Measurements from ENCODE around the gene MACIR.
"Not testable (repeated sequence)": the region's sequence is repeated elsewhere in the genome, so short reads cannot be mapped to it uniquely, and the experiment has no call there.

Gene MACIR, protein sequence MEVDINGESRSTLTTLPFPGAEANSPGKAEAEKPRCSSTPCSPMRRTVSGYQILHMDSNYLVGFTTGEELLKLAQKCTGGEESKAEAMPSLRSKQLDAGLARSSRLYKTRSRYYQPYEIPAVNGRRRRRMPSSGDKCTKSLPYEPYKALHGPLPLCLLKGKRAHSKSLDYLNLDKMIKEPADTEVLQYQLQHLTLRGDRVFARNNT

DNA sequence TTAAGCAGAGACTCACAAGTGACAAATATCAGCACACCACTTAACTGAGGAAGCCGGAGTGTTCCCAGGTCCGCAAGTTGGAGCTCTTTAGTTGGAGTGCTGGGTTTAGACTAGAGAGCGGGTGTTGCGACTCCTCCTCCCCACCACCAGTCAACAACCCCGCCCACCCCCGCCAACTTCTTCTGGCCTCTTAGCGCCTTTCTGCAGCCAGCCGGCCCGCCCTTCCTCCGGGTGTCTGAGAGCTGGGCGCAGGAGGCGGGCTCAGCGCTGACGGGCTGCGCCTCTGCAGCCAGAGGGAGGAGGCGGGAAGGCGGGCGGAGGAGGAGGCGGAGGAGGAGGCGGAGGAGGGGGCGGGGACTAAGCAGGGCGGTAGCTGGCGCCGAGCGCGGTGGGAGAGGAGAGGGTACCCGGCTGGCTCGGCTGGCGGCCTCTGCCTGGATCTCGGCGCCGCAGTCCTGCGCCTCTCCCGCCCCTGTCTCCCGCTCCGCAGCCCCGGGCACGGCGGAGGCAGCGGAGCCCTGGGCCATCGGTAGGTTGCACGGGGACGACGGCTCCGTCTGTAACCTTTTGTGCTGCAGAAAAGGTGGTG is at the start of gene MACIR:
Gene MACIR (plus strand): TSS at position 396 of the 589 bp plus-strand sequence. CDS start 17,157 bp downstream, outside the sequence.
- DNase-seq, result peak; percentile 85

DNA sequence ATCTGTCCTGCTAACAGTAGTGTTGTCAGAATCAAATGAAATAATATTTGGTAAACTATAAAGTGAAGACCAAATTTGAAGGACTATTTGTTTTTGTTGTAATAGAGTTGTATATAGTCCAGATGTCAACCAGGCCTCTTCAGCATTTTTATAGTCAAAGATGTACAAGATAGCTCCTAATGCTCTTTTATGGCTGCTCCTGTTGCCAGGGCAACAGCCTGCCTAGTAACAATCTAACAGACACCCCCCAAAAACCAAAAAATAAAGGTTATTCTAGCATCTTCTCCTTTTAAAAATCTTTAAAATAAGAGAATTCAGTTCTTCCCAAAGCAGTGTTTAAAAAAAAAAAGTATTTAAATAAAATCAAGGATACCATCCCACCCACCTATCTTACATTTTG is 49.5 kb upstream of the MACIR start:
- DNase-seq, result no peak

DNA sequence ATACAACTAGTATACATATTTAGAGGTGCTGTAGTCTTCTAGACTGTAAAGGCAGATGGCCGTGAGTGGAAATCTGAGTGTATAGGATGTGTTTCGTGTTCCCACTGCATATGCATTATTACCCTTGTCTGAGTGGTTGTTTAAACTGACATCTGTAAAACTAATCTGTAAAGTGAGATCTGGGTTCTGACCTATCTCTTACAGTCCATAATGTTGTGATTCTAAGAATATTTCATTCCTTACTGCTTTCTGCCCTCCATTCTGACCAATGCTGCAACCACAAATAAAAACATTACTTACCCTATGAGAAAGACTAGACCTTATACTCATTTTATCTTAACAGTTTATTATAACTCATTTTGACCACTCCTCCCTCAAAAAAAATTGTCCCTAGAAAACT is 47.6 kb upstream of the MACIR start:
- no peak for DNase-seq

DNA sequence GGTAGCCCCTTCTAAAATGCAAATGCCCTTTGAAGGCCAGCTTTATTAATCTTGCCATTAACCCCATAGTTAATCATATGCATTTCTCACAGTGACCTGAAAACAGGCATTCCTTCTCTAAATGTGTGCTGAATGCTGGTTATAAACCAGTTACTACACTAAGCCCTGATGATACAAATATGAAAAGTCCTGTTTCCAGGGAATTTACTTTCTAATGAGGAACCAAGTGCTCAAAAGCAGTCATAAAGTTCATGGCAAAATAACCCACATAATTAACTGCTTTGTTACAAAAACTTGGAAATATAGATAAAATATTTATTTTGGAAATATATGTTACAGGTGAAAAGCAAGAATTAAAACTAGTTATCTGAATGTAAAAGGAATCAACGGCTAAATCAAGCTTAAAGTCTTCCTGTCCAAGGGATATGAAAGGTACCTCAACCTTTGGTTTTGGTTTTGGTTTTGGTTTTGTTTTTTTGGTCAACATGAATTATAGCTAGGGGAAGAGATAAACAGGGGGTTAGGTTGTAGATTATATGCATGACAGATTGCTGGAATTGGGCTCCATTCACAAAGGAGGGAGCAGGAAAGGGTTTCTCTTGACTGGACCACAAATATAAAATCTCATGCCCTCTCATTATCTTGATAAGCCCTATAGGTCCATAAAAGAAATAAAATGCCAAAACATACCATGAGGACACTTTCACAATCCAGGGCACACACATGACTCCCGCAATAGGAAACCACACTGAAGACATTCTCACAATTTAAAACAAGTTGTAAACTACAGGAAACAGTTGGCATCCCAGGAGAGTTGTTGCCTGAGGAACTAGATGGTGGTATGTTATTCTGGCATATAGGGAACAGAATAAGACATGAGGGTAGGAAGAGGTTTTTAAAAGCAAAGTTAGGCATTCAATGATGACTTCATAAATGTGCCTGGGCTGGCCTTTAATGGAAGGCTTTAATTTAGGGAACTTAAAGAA is 46.7 kb upstream of the MACIR start:
- no peak for DNase-seq

DNA sequence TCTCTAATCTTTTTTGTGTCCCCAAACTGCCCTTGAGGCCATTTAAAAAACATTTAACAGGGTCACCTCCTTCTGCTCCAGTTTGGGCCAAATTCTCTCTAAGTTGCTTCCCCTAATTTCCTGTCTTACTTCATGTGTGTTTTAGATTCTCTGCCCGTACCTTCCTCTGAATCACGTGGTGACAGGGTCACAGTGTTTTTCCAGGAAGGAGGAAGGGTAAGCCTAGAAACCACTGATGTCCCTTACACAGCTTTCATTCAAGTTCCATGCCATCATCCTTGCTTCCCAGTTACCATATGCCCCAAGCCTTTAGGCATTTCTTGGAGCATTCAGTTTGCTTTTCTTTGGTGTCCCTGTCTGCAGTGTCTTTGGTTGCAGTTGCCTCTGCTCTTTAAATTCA is 42.4 kb upstream of the MACIR start:
- no peak for DNase-seq

DNA sequence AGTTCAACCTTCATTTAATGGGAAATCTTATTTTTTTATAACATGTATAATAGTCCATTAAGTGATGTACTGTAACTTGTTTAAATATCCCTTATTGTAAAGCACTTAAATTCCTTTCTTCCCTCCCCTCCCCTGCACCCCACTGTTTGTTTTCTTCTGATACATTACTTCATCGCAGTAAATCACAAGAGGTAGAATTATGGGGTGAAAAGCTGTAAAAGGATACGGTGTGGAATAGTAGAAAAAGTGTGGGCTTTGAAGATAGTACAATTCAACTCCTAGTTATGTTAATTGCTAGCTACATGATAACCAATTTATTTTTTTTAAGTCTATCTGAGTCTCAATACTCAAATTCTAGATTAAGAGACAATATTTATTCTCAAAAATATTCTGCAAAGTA is 41.9 kb upstream of the MACIR start:
- no peak for DNase-seq

DNA sequence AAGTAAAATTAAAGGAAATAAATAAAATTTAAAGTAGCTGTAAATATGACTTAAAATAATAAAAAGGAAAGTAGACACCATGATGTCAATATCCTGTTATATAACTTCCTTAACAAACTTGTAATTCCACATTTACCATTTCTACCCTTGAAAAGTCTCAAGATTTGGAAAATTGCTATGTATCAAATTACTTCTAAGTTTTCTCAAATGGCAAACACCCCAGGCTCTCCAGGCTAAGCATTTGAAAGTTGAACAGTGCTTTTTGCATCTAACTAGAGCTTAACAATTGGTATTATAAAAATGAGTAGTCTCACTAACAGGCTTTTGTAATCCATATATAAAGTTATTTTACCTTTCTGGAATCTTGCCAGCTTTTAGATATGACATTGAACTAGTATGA is 41.5 kb upstream of the MACIR start:
- DNase-seq, result no peak

DNA sequence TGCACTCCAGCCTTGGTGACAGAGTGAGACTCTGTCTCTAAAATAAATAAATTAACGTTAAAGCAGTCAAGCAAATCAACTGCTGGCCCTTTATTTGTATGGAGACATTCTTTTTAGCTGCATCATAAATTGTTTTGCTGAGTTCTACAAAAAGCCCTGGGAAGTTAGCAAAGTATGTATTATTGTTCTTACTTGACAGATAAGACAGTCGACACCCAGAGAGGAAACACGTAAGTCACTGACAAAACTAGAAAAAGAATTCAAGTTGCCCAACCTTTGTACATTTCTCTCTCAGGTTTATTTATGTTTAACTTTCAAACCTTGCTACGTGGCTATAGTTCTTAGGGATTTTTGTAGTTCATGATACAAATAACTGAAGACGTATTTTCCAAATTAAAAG is 40.4 kb upstream of the MACIR start:
- no peak for DNase-seq

DNA sequence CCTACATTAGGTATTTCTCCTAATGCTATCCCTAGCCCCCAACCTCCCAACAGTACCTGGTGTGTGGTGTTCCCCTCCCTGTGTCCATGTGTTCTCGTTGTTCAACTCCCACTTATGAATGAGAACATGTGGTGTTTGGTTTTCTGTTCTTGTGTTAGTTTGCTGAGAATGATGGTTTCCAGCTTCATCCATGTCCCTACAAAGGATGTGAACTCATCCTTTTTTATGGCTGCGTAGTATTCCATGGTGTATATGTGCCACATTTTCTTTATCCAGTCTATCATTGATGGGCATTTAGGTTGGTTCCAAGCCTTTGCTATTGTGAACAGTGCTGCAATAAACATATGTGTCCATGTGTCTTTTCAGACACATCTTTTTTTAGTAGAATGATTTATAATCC is 39.5 kb upstream of the MACIR start:
- not testable (repeated sequence) for DNase-seq

DNA sequence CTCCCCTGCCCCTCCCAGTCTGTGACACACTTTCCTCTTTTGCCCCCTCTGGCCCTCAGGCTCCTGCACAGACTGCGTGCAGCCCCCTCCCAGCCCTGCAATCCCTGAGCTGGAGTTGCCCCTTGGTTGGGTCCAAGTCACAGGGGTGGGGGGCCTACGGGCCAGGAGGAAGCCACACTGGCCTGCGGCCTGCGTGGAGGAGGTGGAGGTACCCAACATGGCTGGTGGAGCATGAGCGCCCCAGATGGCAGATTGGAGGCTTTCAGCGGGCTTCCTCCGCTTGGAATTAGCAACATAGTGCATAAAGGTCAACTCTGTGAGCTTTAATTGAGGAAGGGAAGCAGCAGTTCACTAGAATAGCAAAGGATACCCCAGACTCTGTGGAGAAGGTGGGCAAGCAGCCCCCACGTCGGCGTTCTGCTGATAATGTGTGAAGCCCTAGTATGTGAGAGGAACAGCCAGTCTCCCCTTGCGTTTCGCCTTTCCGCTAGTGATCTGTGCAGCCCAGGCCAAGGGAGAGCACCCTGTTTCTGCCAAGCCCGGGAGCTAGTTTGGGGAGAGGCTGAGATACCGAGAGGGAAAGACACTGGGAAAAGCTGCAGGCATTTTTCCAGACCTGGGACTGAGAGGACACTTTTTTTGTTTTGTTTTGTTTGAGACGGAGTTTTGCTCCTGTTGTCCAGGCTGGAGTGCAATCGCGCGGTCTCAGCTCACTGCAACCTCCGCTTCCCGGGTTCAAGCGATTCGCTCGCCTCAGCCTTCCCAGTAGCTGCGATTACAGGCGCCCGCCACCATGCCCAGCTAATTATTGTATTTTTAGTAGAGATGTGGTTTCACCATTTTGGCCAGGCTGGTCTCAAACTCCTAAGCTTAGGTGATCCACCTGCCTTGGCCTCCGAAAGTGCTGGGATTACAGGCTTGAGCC is 35.3 kb upstream of the MACIR start:
- no peak for DNase-seq

DNA sequence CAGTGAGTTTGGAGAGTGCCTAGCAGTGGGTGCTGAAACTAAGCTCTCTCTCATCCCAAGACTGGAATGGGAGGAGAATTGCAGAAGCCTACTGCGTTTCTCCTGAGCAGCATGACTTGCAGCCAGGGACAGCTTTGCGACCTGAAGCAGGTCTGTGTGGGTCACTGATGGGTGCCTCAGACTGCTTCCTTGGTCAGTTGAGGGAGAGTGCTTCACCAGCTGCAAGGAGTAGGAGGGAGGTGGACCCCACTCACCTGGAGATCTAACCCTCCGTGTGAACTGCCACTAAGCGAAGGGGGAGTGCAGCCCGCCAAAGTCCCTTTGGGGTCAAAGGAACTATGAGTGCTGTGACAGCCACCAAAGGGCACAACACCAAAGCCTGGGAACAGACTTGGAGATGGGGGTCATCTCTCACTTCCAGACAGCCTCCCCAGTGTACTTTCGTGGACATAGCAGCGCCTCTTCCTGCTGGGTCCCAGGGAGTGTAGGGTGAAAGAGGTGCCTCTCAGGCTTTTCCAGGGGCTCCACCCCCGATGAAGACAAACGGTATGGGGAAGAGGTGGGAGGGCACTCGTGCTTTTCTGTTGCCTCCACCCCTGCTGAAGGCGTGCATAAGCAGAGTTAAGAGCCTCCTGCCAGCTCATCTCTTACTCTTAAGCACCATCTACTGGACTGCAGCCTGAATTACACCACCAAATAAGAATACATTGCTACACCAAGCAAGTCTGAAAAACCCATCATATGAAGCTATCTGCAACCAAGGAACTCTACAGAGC is 34.3 kb upstream of the MACIR start:
- peak; percentile 6 for DNase-seq

DNA sequence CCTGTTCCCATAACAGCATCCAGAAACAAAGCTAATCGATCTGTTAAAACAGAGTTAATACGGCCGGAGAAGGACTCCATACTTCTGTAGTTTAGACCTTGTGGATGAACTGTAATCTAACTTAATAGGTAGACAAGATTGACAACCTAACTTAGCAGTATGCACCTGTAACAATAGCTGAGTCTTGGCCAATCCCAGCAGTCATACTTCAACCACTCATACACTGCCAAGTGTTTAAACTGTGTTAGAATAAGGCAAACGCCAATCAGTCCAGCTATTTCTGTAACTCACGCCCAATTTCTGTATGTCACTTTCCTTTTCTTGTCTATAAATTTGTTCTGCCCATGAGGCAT is 33.7 kb upstream of the MACIR start:
- DNase-seq, result no peak

DNA sequence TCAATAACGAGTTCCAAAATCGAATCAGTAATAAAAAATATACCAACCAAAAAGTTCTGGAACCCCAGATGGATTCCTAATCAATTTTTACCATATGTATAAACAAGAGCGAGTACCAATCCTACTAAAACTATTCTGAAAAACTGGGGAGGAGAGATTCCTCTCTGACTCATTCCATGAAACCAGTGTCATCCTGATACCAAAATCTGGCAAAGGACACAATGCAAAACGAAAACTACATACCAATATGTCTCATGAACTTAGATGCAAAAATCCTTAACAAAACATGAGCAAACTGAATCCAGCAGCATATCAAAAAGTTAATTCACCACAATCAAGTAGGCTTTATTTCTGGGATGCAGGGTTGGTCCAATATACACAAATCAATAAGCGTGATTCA is 30.5 kb upstream of the MACIR start:
- no peak for DNase-seq

DNA sequence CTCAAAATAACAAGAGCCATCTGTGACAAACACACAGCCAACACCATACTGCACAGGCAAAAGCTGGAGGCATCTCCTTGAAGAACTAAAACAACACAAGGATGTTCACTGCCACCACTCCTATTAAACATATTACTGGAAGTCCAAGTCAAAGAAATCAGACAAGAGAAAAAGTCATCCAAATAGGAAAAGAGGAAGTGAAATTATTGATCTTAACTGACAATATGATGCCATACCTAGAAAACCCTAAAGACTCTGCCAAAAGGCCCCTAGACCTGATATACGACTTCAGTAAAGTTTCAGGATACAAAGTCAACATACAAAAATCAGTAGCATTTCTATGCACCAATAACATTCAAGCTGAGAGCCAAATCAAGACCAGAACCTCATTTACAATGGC is 30.0 kb upstream of the MACIR start:
- DNase-seq, result no peak

DNA sequence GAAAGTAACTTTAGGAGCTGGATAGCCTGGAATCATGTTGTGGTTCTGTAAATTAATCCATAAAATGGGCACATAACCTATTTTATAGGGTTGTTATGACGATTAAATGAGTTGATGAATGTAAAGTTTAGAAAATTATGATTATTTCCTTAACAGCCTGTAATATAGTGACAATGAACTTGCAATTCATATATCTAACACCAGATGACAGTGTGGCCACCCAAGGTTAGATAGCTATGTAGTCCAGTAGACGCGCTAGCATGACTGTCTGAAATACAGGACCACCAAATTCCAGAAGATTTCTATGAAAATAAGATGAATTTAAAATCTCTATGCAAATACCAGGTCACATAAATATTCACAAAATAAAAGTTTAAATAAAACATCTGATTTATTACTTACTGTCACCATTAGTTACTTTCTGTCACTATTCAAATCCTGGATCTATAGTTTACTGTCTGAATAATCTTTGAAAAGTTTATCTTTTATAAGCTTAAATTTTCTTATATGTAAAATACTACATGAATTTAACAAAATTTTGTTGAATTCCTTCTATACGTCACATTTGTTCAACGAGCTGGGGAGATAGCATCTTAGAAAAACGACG is 26.1 kb upstream of the MACIR start:
- DNase-seq, result no peak

DNA sequence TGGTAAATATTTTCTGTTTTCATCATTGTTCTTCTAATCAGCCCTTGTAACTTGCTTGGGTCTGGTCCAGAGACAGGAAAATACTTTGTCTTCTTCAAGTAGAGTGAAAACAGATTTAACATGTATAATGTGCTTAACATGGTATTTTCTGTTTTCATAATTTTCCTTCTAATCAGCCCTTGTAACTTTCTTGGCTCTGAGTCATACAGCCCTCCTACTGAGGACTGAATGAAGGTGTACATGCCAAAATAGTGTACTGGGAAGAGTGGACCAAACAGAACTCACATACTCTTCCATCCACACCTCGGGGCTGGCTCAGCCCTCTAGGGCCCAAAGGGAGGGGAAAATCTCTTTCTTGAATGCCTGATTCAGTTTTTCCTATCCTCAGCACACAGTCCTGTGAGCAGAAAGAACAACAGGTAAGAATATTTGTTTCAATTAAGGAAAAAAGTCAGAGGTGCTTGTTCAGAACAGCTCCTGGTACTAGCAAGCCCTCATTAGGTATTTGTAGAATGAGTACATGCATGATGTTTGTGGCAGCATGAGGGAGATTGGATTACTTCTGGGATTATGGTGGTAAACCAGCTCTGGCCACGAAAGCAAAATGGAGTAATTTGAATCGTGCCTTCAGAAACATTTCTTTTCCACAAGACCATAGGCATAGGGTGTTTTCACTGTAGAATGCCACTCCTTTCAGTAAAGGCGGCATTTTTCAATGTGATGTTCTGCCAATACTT is 24.2 kb upstream of the MACIR start:
- DNase-seq, result no peak

DNA sequence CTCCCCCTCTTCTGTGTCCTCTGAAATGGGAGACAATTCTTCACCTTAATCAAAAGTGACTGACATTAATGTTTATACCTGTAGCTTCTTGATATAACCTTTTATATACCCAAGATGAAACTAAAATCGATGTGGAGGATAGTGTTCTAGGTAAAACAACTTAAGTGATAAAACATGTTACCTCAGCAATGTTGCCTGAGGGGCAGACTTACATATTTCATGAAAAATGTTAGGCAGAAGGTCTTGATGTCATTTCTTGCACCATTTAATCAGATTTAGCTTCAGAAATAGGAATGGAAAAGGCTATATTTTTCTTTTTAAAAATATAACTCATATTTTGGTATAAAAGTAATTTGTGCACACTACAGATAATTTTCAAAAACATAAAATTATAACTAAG is 22.7 kb upstream of the MACIR start:
- no peak for DNase-seq

DNA sequence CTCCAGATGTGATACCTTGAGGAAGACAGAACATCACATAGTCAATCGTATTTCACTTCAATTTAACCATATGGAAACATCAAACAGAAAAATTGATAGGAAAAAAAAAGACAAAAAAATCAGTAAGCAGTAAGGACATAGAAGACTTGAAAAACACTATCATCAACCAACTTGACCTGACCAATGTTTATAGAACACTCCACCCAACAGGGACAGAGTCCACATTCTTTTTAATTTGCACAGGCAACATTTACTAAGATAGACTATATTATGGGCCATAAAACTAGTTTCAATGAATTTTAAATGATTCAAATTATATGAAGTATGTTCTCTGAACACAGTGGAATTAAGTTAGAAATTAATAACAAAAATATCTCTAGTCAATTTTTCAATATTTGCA is 20.8 kb upstream of the MACIR start:
- DNase-seq, result no peak

DNA sequence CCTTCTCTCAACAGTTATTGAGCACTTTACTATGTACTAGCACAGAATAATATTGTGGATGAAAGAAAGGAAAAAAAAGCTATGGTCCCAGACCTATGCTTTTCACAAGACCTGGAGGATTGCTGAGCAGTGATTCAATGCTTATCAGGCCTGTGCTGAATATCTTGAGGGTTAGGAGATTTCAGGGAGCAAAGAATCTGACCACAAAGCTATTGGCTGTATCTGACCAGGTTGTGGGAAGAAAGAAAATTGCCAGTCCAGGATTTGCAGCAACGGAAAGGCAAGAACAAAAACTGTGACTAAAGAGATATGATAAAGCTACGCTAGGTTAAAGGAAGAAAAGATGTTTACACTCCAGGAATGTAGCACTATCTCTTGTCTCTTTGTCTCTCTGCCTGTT is 14.9 kb upstream of the MACIR start:
- no peak for DNase-seq

DNA sequence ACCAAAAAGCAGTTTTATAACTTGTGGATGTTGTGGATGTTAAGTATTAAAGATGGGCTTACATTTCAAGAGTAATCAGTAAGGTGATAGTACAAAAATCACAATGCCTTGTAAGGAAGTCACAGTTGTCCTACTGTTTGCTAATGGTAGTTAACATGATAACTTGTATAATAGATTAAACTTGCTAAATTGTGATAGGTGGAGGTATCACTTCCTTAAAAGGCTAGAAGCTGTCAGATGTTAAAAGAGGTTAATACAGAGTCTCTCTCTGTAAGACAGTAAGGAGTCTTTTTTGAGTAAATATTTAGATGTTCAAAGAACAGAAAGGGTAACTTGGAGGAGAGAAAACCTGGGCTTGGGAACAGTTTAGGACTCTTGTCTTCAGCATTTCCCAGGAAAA is 14.2 kb upstream of the MACIR start:
- DNase-seq, result no peak

DNA sequence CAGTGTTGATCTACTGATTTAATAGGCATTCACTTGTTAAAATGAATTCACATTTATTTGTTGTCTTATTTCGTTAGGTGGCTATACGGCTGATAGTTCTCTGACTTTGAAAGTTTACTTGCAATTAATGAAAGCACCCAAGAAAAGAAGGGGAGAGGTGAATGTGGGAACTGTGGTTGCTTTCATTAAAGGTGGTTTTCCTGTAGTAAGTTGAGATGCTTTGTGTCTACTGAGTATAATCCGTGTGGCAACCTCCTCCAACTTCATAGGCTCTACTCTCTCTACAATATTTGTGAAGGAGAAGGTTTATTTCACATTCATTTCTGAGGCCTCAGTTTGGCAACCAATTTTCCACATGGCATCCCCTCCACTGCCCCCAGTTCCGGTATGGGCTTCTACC is 12.8 kb upstream of the MACIR start:
- no peak for DNase-seq
